Left ventricle myocardium inferior (tissue), 1 donor: ENCODE results near the gene PGLYRP4. TPM values are rescaled to one million over a fixed set of nuclear protein-coding genes. Genes with fewer than 3 reads are reported as not detected.

Experiments used
- DNase-seq: peaks from one replicate; pipeline ENCODE4 v3.0.0-alpha.2; 2020
- H3K27ac ChIP-seq: fragments of 200-600 bp; replicated peaks from 2 replicates; pipeline ENCODE4 v1.8.0; 2021
- H3K27me3 ChIP-seq: fragments of 200-600 bp; 2 replicates; pipeline ENCODE4 v1.8.0; 2021; ENCODE audit warnings: low read depth
- H3K36me3 ChIP-seq: fragments of 200-600 bp; 2 replicates; pipeline ENCODE4 v1.8.0; 2021
- H3K4me1 ChIP-seq: fragments of 200-600 bp; 2 replicates; pipeline ENCODE4 v1.8.0; 2021
- H3K4me3 ChIP-seq: fragments of 200-600 bp; 2 replicates; pipeline ENCODE4 v1.8.0; 2021; ENCODE audit warnings: mild to moderate bottlenecking, moderate library complexity
- H3K9me3 ChIP-seq: fragments of 200-600 bp; replicated peaks from 2 replicates; pipeline ENCODE4 v1.8.0; 2021
- intact Hi-C: fragments of 100-400 bp; cut with micrococcal nuclease; formaldehyde crosslinking; loops from one replicate; pipeline ENCODE4 v1.11.0; 2022
- total RNA-seq: library from RNA; stranded (reverse); fragmentation: NEBNext Ultra II Directional; extraction: Animal tissue kit (Norgen Biotek cat#: 25700); gene quantifications from one replicate; pipeline ENCODE4 v1.2.1, GENCODE V29; 2021
- TF ChIP-seq, protein P1 (sequence below): fragments of 200-600 bp; IDR thresholded peaks from 2 replicates; pipeline ENCODE4 v1.8.0; 2021; ENCODE audit warnings: antibody characterized with exemption, mild to moderate bottlenecking, borderline replicate concordance
- donor health status: DM: no; HTN: yes; CAD: no; lungs with severe emphysema.

Gene PGLYRP4
- total RNA-seq, 1 donor from 2014 or later: not detected

DNA sequence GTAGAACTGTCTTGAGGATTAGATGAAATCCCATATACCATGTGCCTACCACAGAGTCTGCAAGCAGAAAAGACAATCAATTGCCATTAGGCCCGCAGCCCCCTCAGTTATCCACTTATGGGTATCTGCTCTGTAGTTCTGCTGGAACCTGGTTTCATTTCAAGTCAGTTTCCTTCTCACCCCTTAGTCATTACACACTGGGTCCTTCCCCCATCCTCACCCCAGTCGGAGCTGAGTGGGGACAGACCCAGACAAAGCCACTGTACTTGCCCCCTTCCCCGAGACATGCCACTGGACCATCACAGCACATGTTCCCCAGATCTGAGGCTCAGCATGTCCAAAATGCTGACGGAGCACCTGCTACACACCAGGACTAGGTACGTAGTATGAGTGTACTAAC, 57.1 kb downstream of the PGLYRP4 start:
- no peaks in the 10 kb centered on the region for H3K4me1 ChIP-seq
- H3K27ac ChIP-seq: no peak overlapping the region
- no peak overlapping the region for H3K4me3 ChIP-seq
- H3K36me3 ChIP-seq: no peaks in the 10 kb centered on the region
- TF ChIP-seq, protein P1, sequence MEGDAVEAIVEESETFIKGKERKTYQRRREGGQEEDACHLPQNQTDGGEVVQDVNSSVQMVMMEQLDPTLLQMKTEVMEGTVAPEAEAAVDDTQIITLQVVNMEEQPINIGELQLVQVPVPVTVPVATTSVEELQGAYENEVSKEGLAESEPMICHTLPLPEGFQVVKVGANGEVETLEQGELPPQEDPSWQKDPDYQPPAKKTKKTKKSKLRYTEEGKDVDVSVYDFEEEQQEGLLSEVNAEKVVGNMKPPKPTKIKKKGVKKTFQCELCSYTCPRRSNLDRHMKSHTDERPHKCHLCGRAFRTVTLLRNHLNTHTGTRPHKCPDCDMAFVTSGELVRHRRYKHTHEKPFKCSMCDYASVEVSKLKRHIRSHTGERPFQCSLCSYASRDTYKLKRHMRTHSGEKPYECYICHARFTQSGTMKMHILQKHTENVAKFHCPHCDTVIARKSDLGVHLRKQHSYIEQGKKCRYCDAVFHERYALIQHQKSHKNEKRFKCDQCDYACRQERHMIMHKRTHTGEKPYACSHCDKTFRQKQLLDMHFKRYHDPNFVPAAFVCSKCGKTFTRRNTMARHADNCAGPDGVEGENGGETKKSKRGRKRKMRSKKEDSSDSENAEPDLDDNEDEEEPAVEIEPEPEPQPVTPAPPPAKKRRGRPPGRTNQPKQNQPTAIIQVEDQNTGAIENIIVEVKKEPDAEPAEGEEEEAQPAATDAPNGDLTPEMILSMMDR: no peak
- intact Hi-C loops: no loop called here
- no peaks in the 10 kb centered on the region for H3K9me3 ChIP-seq
- peaks cover 94% of the 10 kb centered on the region for H3K27me3 ChIP-seq
- no peak for DNase-seq

DNA sequence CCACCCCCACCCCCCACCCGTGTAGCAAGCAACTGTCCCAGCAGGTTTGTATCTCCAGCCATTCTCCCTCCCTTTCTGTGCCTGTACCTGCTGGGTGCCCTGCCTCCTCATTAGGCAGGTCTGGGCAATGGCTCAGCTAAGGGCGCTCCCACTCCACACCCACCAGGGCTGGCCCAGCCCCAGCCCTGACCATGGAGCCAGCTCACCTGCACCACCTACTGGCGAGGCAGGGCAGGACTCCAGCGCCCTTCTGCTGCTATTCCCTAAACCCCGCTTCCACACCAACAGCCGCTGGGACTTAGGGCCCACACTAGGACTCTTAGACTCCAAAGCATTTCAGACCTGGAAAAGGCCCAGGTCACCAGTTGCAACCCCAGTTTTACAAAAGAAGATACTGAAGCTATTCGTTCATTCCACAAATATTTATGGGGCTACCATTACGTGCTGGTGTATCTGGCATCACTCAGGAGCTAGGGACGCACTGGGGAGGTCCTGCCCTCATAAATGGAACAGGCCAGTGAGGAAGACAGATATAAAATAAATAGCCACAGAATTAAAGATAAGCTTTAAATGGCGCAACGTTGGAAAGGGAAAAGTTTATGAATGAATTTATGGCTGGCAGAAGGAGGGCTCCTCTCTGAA, 59.9 kb downstream of the PGLYRP4 start:
- no peak overlapping the region for H3K27ac ChIP-seq
- H3K27me3 ChIP-seq: peaks cover 92% of the 10 kb centered on the region
- no peaks in the 10 kb centered on the region for H3K36me3 ChIP-seq
- no peaks in the 10 kb centered on the region for H3K4me1 ChIP-seq
- intact Hi-C loops: no loop called here
- H3K9me3 ChIP-seq: no peaks in the 10 kb centered on the region
- DNase-seq: no peak
- TF ChIP-seq, protein P1: peak; percentile 12
- H3K4me3 ChIP-seq: no peak overlapping the region

Other genes starting within 250 kb of the PGLYRP4 start
- not detected for gene SPRR2F, start 235.3 kb downstream of the PGLYRP4 start, total RNA-seq
- not detected for gene SPRR2G, start 198.0 kb downstream of the PGLYRP4 start, total RNA-seq
- gene LELP1, start 145.4 kb downstream of the PGLYRP4 start, total RNA-seq: not detected
- not detected for gene PRR9, start 131.3 kb downstream of the PGLYRP4 start, total RNA-seq
- not detected for gene LORICRIN, start 89.2 kb downstream of the PGLYRP4 start, total RNA-seq
- gene PGLYRP3, start 35.9 kb downstream of the PGLYRP4 start, total RNA-seq: not detected
- 62.2 TPM for gene S100A9, start 9.0 kb upstream of the PGLYRP4 start, total RNA-seq
- gene S100A12, start 26.8 kb upstream of the PGLYRP4 start, total RNA-seq: 2.3 TPM
- 26.6 TPM for gene S100A8, start 42.2 kb upstream of the PGLYRP4 start, total RNA-seq
- not detected for gene S100A7A, start 67.7 kb upstream of the PGLYRP4 start, total RNA-seq
- gene S100A7, start 111.8 kb upstream of the PGLYRP4 start, total RNA-seq: not detected
- 336 TPM for gene S100A6, start 187.2 kb upstream of the PGLYRP4 start, total RNA-seq
- gene S100A5, start 192.1 kb upstream of the PGLYRP4 start, total RNA-seq: not detected
- gene S100A4, start 197.0 kb upstream of the PGLYRP4 start, total RNA-seq: 137 TPM
- 0.36 TPM for gene S100A3, start 200.4 kb upstream of the PGLYRP4 start, total RNA-seq
- gene S100A2, start 217.0 kb upstream of the PGLYRP4 start, total RNA-seq: 2.7 TPM